Neural cell (in vitro differentiated cells): Measurements from ENCODE around the gene UQCC2. TPM values are rescaled to one million over a fixed set of nuclear protein-coding genes. Genes with fewer than 3 reads are reported as not detected.

Experiments used
- H2AFZ ChIP-seq: fragments of 200-600, 300-800 bp; sonication (generic), shearing (Covaris generic); 2 replicates; pipeline ENCODE4 v1.6.0; 2014; ENCODE audit warnings: low read depth, mild to moderate bottlenecking, antibody characterized with exemption, low read length, moderate library complexity
- H3F3A ChIP-seq: fragments of 200-600 bp; shearing (Covaris generic); 2 replicates; pipeline ENCODE4 v1.6.1; 2016; ENCODE audit warnings: mild to moderate bottlenecking, moderate library complexity, mixed read lengths, antibody characterized with exemption, low read length; ENCODE audit not compliant: insufficient read depth, poor library complexity, severe bottlenecking
- H3K27ac ChIP-seq: fragments of 200-600, 300-800 bp; sonication (generic), shearing (Covaris generic); 2 replicates; pipeline ENCODE4 v1.5.1; 2014; ENCODE audit warnings: mild to moderate bottlenecking, low read length, moderate library complexity
- H3K27me3 ChIP-seq: fragments of 300-800, 200-600 bp; sonication (generic), shearing (Covaris generic); 2 replicates; pipeline ENCODE4 v1.6.0; 2014; ENCODE audit warnings: mild to moderate bottlenecking, low read depth, low read length, moderate library complexity; ENCODE audit not compliant: insufficient read depth
- H3K36me3 ChIP-seq: fragments of 300-800, 200-600 bp; sonication (generic), shearing (Covaris generic); 2 replicates; pipeline ENCODE4 v1.5.1; 2014; ENCODE audit warnings: mild to moderate bottlenecking, antibody characterized with exemption, low read length, moderate library complexity; ENCODE audit not compliant: insufficient read depth
- H3K4me2 ChIP-seq: fragments of 300-800, 200-600 bp; sonication (generic), shearing (Covaris generic); 2 replicates; pipeline ENCODE4 v1.6.0; 2014; ENCODE audit warnings: mild to moderate bottlenecking, low read length
- H3K4me3 ChIP-seq: fragments of 300-800, 200-600 bp; sonication (generic), shearing (Covaris generic); 2 replicates; pipeline ENCODE4 v1.5.1; 2014; ENCODE audit warnings: mild to moderate bottlenecking, low read length, moderate library complexity
- H3K79me2 ChIP-seq: fragments of 200-600 bp; shearing (Covaris generic); replicated peaks from 2 replicates; pipeline ENCODE4 v1.6.0; 2014; ENCODE audit warnings: mild to moderate bottlenecking, low read length, moderate library complexity; ENCODE audit not compliant: insufficient read depth
- H3K9ac ChIP-seq: fragments of 300-800, 200-600 bp; sonication (generic), shearing (Covaris generic); 2 replicates; pipeline ENCODE4 v1.6.1; 2016; ENCODE audit warnings: mild to moderate bottlenecking, low read length, mixed read lengths
- H3K9me2 ChIP-seq: fragments of 200-600 bp; shearing (Covaris generic); 2 replicates; pipeline ENCODE4 v1.6.1; 2016; ENCODE audit warnings: mild to moderate bottlenecking, low read length, mixed read lengths; ENCODE audit not compliant: insufficient read depth
- H3K9me3 ChIP-seq: fragments of 200-600, 300-800 bp; sonication (generic), shearing (Covaris generic); 2 replicates; pipeline ENCODE4 v1.6.1; 2016; ENCODE audit warnings: mild to moderate bottlenecking, mixed run types, low read length, moderate library complexity, mixed read lengths
- H4K20me1 ChIP-seq: fragments of 200-600 bp; shearing (Covaris generic); 2 replicates; pipeline ENCODE4 v1.6.1; 2016; ENCODE audit warnings: mild to moderate bottlenecking, mixed run types; ENCODE audit not compliant: insufficient read depth
- CTCF ChIP-seq: fragments of 450-650 bp; IDR thresholded peaks from 2 replicates; pipeline ENCODE4 v1.5.1; 2014; ENCODE audit warnings: antibody characterized with exemption, mild to moderate bottlenecking, moderate library complexity; ENCODE audit not compliant: poor library complexity, severe bottlenecking
- EP300 ChIP-seq: fragments of 450-650 bp; conservative IDR thresholded peaks from 2 replicates; pipeline ENCODE4 v1.6.1; 2014; ENCODE audit warnings: antibody characterized with exemption, mild to moderate bottlenecking, moderate library complexity; ENCODE audit not compliant: poor library complexity, severe bottlenecking
- EZH2 ChIP-seq: fragments of 200-600, 300-800 bp; shearing (Covaris generic), sonication (generic); IDR thresholded peaks from 2 replicates; pipeline ENCODE4 v1.6.1; 2014; ENCODE audit warnings: antibody characterized with exemption, low read length, borderline replicate concordance, mild to moderate bottlenecking; ENCODE audit not compliant: insufficient read depth, poor library complexity, severe bottlenecking
- MXI1 ChIP-seq: fragments of 450-650 bp; conservative IDR thresholded peaks from 2 replicates; pipeline ENCODE4 v1.6.1; 2014; ENCODE audit warnings: antibody characterized with exemption, mild to moderate bottlenecking; ENCODE audit not compliant: poor library complexity, severe bottlenecking
- POLR2AphosphoS5 ChIP-seq: IDR thresholded peaks from 2 replicates; pipeline ENCODE4 v1.6.1; 2012
- RAD21 ChIP-seq: fragments of 450-650 bp; conservative IDR thresholded peaks from 2 replicates; pipeline ENCODE4 v1.6.1; 2014; ENCODE audit warnings: antibody characterized with exemption, mild to moderate bottlenecking, moderate library complexity
- REST ChIP-seq: IDR thresholded peaks from 2 replicates; pipeline ENCODE4 v1.6.1; 2012; ENCODE audit warnings: borderline replicate concordance
- SMC3 ChIP-seq: fragments of 450-650 bp; conservative IDR thresholded peaks from 2 replicates; pipeline ENCODE4 v1.6.1; 2014; ENCODE audit warnings: antibody characterized with exemption, mild to moderate bottlenecking, moderate library complexity; ENCODE audit not compliant: poor library complexity
- TAF1 ChIP-seq: IDR thresholded peaks from 2 replicates; pipeline ENCODE4 v1.6.1; 2012; ENCODE audit warnings: low read depth
- polyA plus RNA-seq: library from polyadenylated mRNA; depleted of rRNA; stranded (reverse); fragments of >200 nt; gene quantifications from 2 replicates; pipeline ENCODE4 v1.2.3, GENCODE V29; 2014

UQCC2 gene
- polyA plus RNA-seq, 1 donor from 2014 or later: 123 TPM

- no peak overlapping the region for H3K9ac ChIP-seq
- H3F3A ChIP-seq: no peaks in the 10 kb centered on the region
- H3K9me2 ChIP-seq: no peaks in the 10 kb centered on the region
- H3K27me3 ChIP-seq: no peaks in the 10 kb centered on the region
- no peak overlapping the region for H3K4me3 ChIP-seq
- no peak overlapping the region for H3K4me2 ChIP-seq
- no peaks in the 10 kb centered on the region for H3K79me2 ChIP-seq
- H4K20me1 ChIP-seq: no peaks in the 10 kb centered on the region
- no peak overlapping the region for H3K27ac ChIP-seq
- H3K36me3 ChIP-seq: no peaks in the 10 kb centered on the region
- no peaks in the 10 kb centered on the region for H3K9me3 ChIP-seq
- H2AFZ ChIP-seq: no peak overlapping the region
- no peak for TF ChIP-seq POLR2AphosphoS5
- TF ChIP-seq EP300: no peak
- no peak for TF ChIP-seq EZH2
- TF ChIP-seq REST: no peak
- TF ChIP-seq TAF1: no peak
- no peak for TF ChIP-seq SMC3
- TF ChIP-seq MXI1: no peak
- no peak for TF ChIP-seq CTCF
- no peak for TF ChIP-seq RAD21
Measured at GRCh38 chr6:33718713-33719112, 7.2 kb upstream of the UQCC2 start.

- Histone ChIP-seq H2AFZ (no peak overlapping the region), H3K9ac (no peak overlapping the region), H3K79me2 (no peaks in the 10 kb centered on the region), H3K36me3 (no peaks in the 10 kb centered on the region), H3K9me3 (no peaks in the 10 kb centered on the region), H3K9me2 (no peaks in the 10 kb centered on the region), H3F3A (no peaks in the 10 kb centered on the region), H4K20me1 (no peaks in the 10 kb centered on the region), H3K4me2 (no peak overlapping the region), H3K4me3 (no peak overlapping the region), H3K27ac (no peak overlapping the region), H3K27me3 (no peaks in the 10 kb centered on the region)
- TF ChIP-seq POLR2AphosphoS5: no peak
- TF ChIP-seq EZH2: no peak
- no peak for TF ChIP-seq REST
- no peak for TF ChIP-seq MXI1
Measured at GRCh38 chr6:33717934-33718455, 6.5 kb upstream of the UQCC2 start.
